ENCODE results near the gene PLA2R1.
"Not testable (repeated sequence)": the region's sequence is repeated elsewhere in the genome, so short reads cannot be mapped to it uniquely, and the experiment has no call there.

The PLA2R1 gene

DNA sequence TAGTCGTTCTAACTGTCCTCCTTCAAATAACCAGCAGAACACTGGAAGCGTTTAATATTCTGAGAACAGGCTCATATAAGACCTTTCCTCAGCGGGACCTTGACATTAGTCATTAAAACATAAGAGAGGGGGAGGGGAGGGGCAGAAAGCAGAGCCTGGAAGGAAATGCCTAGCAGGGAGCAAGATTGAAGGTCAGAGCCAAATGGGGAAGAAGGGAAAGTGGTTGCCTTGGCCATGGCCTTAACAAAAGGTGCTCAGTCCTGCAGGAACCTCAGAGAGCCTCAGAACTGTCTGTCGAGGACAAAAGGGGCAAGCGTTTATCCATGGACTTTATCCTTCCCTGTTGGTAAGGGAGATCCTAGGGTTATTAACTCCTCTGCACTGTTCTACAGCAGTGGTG, 856 bp upstream of the PLA2R1 start:
- DNase-seq: no peak

DNA sequence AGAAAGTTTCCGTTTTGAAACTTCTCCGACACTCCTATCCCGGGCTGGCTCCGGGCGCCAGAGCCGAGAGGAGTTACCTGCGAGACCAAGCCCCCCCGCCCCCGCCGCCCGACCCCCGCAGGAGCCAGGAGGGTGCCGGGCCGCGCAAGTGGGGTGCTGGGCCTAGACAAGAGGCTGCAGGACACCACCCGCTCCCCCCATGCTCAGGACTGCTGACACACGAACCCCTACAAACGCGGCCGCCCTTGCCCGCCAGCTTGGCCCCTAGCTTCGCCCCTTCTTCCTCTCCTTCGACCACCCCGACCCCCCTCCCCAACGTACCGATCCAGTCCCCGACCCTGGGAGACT, 497 bp downstream of the PLA2R1 start:
- DNase-seq: no peak

DNA sequence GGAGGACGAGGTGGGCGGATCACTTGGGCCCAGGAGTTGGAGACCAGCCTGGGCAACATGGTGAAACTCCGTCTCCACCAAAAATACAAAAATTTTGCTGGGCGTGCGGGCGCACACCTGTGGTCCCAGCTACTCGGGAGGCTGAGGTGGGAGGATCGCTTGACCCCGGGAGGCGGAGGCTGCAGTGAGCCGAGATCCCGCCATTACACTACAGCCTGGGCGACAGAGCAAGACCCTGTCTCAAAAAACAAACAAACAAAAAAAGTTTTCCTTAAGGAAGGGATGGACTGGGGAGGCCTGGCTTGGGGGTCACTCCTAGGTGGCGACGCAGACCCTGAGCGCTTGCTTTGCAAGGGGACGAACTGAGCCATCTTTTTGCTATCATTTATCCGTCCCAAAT, 882 bp downstream of the PLA2R1 start:
- no peak for DNase-seq

DNA sequence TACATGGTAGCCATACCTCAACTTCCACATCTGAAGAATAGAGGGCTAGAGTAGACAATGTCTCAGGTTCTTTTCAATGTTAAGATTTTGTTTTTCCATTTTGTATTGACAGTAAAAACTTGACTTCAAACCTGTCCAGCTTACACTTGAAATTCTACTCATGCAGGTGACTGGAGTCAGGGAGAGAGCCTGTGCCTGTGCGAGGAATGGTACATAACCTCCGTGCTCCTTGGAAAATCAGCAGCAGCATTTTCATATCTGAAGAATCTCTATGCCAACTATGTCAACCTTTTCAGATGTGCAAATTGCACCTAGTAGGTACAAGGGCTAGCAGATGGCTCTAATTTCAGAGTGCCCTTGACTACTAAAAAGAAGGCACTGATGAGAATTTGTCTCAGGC, 2.1 kb downstream of the PLA2R1 start:
- no peak for DNase-seq

DNA sequence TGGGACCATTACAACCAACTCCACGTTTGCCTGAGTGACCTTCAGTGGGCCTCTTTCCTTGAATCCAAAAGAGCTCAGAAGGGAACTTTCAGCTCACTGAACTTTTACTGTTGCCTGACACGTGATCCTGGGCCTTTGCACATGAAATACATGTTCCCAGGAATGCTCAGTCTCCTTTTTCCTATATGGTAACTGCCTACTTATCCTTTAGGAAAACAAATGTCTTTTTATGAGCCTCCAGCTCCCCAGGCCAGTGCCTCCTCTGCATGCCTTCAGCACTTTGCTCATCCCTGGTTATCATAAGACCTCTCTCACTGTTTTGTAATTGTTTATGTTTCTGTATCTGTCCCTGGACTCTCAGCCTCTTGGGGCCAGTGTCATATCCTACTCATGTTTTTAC, 5.1 kb downstream of the PLA2R1 start:
- DNase-seq: no peak

DNA sequence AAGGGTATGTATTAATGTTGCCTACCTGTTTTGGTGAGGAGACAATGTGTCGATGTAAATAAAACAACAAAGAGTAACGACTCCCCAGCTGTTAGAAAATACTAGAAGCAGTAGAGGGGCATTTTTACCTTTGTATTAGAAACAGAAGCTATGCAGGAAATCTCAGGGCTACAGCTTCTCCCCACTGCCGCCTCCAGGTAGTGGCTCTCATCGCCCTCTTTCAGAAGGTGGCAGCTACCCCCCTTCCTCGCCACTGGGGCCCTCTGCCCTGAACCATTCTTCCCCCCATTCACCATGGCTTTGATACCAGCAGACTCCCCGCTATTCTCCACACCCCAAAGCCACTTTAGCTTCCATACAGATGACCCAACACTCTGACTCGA, 6.7 kb downstream of the PLA2R1 start:
- no peak for DNase-seq

DNA sequence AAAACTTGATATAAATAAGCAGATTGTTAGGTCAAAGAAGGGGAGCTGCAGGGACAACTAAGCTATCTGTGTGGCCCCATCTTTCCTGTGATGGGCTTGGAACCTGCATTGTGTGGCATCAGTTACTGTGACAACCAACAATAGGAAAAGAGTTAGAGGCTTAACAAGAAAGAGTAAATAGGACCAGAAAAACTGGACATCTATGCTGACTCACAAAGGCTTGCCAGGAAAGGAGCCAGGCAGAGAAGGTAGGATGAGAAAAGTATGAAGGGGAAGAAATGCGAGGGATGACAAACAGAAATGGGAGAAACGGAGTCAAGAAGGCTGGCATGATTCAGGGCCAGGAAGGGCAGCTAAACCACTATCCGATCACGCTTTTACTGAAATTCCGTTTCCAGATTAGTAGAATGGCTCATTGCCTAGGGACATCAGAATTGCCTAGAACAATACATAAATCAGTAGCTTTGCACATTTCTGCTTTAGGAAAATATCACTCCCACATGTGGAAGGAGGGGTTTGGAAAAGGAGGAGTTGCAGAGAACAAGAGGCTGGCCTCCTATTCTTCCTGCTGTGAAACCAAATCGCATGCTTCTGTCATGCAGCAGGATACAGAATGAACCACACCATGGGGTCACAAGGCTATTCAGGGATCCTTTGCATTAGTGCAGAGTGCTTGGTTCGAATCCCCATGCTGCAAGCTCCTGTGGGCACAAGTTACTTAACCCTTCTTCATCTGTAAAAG, 7.3 kb downstream of the PLA2R1 start:
- no peak for DNase-seq

DNA sequence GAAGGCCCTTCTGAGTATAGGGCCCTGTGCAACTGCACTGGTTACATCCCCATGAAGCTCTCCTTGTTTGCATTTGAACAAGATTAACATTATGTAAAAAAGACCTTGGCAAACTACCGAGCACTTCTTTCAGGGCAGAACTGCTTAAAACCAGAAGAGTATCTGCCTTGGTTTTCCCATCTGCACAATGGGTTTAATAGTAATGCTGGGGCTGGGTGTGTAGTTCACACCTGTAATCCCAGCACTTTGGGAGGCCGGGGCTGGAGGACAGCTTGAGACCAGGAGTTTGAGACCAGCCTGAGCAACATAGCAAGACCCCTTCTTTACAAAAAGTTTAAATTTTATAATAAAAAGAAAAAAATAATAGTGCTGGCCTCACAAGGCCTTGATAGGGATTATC, 8.5 kb downstream of the PLA2R1 start:
- DNase-seq: no peak

DNA sequence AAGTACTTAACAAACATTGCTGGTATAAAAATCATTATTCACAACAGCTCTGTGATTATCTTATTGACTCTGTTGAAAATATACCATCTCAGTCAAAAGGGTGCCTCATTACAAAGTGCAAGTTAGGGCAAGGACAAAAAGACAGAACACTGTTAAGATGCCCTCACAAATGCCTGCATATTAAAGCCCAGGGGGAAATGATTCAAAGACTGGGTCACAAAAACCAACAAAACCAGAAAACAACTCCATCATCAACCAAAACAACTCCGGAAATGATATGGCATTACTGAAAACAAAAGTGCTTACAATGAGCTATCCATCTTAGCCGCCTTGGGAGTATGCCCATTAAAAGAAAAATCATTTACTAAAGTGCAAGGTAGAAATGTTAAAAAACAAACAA, 9.9 kb downstream of the PLA2R1 start:
- DNase-seq: no peak

DNA sequence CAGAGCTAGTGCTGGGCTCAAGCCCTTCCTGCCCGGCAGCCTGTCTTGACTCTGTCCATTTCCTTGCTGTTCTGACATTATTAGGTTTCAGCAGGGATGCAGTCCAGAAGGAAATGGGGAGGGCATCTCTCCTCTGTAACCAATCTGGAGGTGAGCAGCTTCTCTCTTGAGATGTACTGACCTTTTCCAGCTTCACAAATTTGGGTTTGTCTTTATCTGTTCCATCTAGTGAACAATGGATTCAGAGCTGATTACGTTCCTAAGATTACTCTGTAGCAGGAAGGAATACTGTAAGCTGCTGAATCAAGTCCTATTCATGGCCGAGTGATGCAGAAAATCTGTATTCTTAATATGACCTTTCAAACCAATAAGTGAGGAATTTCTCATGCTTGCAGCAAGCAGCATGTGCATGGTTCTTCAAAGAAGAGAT, 11.0 kb downstream of the PLA2R1 start:
- DNase-seq: no peak

DNA sequence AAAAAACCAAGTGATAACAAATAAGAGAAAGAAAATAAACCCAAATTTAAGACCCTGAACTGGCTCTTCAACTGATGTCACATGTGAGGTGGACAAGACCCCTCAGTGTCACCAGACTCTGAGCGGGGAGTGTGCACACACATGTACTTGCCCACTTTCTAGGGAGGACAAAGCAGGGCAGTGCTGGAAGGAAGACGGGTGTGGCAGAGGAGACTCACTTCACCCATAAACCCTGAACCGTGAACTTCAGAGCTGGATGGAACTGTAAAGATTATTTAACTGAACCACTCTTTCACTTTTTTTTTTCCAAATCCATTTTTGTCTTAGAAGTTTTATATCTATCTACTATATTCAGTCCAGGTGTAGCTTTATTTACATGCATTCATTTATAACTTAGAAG, 12.3 kb downstream of the PLA2R1 start:
- no peak for DNase-seq

DNA sequence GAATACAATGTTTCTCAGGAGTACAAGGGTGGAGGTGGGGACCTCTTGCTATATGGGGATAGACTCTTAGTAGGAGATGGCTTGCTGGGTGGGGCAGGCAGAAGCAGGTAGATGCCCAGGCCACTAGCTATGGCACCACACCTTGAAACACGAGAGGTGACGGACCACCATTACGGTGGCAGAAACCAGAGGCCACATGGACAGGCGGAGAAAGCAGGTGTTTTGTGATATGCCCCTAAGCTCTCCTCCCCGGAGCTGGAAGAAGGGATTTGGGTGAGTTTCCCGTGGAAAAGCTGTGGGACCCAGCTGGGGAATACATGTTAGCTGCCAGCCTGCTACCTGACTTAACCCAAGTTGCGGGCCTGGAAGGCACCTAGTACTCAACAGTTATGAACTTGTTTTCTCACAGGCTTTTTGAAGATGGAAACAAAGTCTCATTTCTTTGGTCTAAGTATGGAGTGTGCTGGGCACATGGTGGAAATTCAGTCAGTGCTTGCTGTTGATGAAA, 16.7 kb downstream of the PLA2R1 start:
- no peak for DNase-seq

DNA sequence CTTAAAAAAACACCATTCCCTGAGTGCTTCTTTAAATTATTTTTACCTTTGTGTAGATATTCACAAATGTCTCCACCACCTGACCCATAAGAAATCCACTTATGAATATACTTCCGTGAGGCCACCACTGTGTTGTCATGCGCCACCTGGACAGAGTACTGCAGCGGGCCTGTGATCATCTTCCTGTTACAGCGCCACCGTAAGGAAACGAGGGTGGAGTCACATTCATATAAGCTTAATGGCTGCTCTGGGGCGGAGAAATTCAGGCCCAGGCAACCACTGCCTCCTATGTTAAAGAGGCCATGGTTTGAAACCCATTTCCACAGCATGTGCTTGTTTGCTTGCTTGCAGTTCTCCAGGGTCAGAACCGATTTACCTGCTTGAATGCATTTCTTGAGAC, 17.7 kb downstream of the PLA2R1 start:
- no peak for DNase-seq

DNA sequence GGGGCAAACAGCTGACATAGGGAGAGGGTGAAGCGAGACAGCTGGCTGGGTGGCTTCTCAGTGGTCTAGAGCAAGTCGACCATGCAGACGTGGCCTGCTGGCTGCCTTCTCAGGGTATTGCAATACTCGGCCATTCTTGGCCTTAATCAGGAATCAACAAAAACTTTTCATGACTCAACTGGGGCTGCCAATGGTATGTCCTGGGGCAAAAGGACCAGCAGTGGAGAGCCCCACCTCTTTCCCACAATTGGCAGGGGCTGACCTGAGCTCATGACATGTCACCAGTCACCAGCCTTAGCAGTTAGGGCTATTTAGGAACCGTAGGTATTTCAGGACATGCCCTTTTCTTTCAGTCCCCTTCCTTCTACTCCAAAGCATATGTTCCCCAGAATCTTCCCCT, 19.1 kb downstream of the PLA2R1 start:
- no peak for DNase-seq

DNA sequence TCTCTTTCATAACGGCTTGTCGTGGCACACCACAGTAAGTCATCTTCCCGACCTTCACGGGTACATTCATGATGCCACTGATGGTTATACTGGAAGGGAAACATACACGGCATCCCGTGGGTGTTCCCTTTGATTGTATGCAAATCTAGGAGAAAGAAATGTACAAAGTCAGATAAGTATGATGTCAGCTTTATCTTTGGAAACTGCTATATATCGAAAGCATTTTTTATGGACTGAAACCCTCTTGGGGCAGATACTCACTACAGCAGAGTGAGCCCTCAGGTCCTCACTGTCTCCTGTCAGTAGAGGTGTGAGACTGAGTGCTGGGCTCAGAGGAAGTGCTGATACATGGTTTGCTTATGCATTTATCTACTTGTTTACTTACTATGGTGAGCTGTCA, 20.4 kb downstream of the PLA2R1 start:
- peak; percentile 55 for DNase-seq

DNA sequence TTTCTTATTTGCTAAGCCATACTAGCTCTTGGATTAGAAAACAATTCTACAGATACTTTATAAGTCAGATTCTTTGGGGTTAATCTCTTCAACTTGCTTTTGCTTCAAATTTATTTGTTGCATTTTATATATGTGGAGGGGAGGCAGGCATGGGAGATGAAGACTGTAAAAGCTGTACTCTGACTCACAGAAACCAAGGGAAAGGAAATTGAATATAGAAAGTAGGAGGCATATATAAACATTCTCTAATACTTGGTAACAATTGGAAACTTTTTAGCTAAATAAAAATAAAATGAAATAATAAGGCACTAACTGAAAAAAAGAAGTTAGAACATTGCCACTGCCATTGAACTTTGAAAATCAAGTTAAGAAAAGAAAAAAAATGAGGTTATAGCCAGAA, 21.3 kb downstream of the PLA2R1 start:
- no peak for DNase-seq

DNA sequence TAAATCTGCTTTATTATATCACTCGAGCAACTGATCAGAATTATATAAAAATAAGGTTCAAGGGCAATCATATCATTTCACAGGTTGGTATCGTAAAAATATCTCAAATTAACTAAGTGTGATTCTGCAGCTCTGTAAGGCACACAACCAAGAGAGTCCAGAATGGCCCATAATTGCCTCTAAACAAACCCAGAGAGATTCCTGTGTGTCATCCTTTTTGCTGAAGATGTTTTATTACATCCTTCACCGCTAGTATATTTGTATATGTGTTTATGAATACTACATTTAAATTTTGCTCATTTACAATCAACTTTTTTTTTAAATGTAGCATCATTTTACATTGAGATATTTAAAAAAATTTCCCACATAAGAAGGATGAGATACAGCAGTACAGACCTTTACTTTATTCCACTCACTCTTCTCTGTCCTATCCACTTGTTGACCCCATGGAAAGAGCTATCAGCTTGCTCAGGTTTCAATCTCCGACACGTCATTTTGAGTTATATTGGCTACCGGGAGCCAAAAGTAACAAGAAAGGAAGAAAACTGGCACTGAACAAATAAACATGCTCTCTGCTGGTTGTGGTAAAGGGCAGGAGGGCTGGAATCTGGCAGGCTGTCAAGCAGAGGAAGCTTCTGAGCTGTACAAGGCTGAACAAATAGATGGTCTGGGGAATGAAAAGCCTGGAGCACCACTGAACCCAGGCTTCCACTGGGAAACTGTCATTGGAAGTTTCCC, 23.1 kb downstream of the PLA2R1 start:
- DNase-seq: no peak

DNA sequence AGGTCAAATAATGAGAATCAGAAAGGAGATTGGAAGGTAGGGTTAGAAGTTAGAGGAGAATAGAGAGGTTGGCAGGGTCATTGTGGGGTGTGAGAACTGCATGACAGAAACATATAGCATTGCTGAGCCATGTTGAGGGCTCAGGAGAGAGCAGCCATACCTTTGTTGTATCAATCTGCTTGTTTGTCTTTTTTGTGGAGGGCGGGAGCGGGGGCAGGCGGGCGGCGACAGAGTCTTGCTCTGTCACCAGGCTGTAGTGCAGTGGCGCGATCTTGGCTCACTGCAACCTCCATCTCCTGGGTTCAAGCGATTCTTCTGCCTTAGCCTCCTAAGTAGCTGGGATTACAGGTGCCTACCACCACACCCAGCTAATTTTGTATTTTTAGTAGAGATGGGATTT, 23.8 kb downstream of the PLA2R1 start:
- not testable (repeated sequence) for DNase-seq

DNA sequence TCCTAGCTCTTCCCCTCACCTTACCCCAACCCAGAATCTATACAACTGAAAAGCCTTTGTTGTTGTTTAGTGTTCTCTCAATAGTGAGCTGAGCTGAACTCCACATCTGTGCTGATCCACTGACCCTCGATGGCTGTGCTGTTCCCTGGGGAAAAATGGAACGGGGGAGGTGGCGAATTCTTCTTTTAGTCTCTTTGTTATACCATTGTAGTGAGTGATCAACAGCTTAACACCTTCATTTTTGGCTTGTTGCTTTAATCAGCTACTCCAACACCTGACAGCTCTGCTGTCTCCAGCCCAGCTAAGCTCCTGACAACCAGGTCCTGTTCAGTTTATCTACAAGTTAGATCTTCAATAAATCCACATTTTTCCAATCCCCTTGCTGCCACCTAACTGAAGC, 25.7 kb downstream of the PLA2R1 start:
- DNase-seq: no peak

DNA sequence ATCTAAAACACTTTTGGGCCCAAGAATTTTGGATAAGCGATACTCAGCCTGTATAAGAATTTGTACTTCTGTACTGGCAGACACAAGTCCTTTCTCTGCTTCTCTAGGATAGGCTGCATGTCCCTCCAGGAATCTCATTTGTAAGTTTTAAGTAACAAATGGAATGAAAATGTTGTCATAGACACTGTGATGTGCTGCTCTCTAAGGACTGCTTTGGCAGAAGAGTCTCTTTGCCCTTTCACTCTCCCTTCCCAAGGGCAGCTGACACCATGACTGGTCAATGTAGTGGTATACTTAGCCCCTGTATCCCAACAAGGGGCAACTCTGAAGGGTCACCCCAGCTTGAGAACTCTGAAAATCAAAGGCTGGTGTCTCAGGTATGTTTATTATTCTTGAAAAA, 27.3 kb downstream of the PLA2R1 start:
- DNase-seq: no peak

DNA sequence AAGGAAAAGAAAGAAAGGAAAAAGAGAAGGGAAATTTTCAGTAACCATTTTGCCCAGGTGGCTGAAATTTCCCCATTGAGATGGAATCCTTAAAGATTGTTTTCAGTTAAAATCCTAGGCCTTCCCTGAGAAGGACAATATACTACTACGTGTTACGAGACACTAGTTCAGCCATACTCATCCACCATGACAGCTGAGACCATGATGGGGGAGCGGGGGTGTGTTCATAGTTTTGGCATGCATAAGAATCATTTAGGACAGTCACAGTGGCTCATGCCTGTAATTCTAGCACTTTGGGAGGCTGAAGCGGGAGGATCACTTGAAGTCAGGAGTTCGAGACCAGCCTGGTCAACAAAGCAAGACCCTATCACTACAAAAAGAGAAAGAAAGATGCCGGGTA, 28.0 kb downstream of the PLA2R1 start:
- DNase-seq: no peak

DNA sequence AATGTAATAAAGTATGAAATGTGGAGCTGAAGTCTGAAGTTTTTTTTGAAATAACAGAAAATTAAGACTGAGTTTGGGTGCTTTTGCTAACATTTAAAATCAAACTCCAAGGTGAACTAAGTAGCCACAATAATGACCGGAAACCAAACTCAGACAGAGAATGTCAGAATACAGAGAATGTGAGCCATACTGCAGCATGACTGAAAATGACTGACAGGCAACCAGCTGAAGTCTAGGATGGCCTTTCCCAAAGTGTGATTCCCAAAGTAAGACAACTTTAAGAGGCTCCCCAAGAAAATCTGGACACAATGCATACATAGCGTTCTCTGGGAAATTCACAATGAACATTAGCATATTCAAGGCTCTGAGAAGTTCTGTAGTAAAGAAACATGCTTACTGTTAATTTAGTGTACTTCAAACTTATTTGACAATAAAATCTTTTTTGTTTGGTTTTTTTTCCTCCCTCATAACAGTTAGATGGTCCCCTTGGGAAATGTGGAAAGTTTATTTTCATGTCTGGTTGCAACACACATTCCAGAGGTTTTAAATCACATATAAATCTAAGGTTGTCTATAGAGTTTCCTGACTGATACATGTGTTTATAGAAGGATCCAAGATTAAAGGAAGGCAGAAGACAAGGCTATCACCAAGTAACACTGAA, 28.6 kb downstream of the PLA2R1 start:
- DNase-seq: no peak

DNA sequence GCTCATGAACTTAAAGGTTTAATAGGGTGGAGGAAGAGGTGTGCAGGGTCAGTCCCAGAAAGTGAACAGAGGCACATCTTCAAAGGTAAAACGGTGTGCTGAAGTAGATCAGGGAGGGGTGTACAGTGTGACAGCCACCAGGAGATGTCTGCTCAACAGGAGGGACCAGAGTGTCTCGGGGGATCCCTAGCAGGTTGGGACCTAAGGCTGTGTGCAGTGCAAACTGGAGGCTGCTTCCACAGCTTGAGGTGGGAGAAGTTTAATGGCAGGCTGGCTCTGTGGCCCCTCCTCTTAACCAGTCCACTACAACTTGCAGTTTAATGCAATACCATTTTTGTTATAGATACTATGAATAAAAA, 33.2 kb downstream of the PLA2R1 start:
- DNase-seq: no peak
